Adrenal gland (tissue), 12 donors: ENCODE measurements around the gene PCDHAC2. TPM values are rescaled to one million over a fixed set of nuclear protein-coding genes. Genes with fewer than 3 reads are reported as not detected.

Experiments
- DNase-seq, 7 donors: peaks; one replicate each; pipeline ENCODE4 v3.0.0-alpha.2; 2019 to 2020
- H3K27ac ChIP-seq, 5 donors: fragments of 200-600 bp; sonication (generic) in 4 of 5; 1 replicate in 3 of 5; 2 replicates in 2 of 5; pipeline versions ENCODE4 v1.5.1 to v1.8.0; 2016 to 2020; ENCODE audit warnings: mild to moderate bottlenecking in 1 of 5
- H3K27me3 ChIP-seq: fragments of 200-600 bp; 2 replicates; pipeline ENCODE4 v1.8.0; 2021
- H3K36me3 ChIP-seq, 2 donors: fragments of 200-600 bp; replicated peaks in 1 of 2; 1 replicate in 1 of 2; 2 replicates in 1 of 2; pipeline versions ENCODE4 v1.5.1 to v1.8.0; 2018 to 2022
- H3K4me1 ChIP-seq, 2 donors: fragments of 200-600 bp; replicated peaks in 1 of 2; 1 replicate in 1 of 2; 2 replicates in 1 of 2; pipeline versions ENCODE4 v1.5.1 to v1.8.0; 2018 to 2021
- H3K4me3 ChIP-seq, 4 donors: fragments of 200-600 bp; sonication (generic) in 3 of 4; one replicate each; pipeline ENCODE4 v1.5.1; 2016 to 2018
- H3K9me3 ChIP-seq, 3 donors: fragments of 200-600 bp; sonication (generic) in 1 of 3; replicated peaks in 1 of 3; 1 replicate in 2 of 3; 2 replicates in 1 of 3; pipeline versions ENCODE4 v1.5.1 to v1.8.0; 2016 to 2021
- CTCF ChIP-seq, 6 experiments: fragments of 450-650 bp in 4 of 6; fragments of 200-600 bp in 2 of 6; sonication (generic) in 1 of 6; IDR thresholded peaks; 1 replicate in 5 of 6; 2 replicates in 1 of 6; pipeline versions ENCODE4 v1.5.1 to v1.8.0; 2016 to 2021; ENCODE audit warnings: antibody characterized with exemption in 6 of 6, mild to moderate bottlenecking in 2 of 6, moderate library complexity in 1 of 6
- POLR2A ChIP-seq, 2 donors: fragments of 450-650 bp; IDR thresholded peaks; one replicate each; pipeline ENCODE4 v1.6.1; 2017; ENCODE audit warnings: antibody characterized with exemption in 2 of 2, mild to moderate bottlenecking in 2 of 2, moderate library complexity in 1 of 2
- WGBS, 4 donors: extraction: QIAGEN DNeasy Blood & Tissue Kit in 2 of 4; methylation state at CpG; one replicate each; pipeline versions ENCODE4 v1.1.5 to v1.1.7; 2013 to 2017; 5-methylcytosine and 5-hydroxymethylcytosine counted together
- intact Hi-C, 2 donors: fragments of 100-400 bp; cut with DNase I; formaldehyde crosslinking; loops; one replicate each; pipeline versions ENCODE4 v1.14.1 to v1.15.0; 2022 to 2023
- polyA plus RNA-seq, 3 donors: library from polyadenylated mRNA; stranded (reverse); fragments of 200-250 nt in 2 of 3; fragments of 350-450 nt in 1 of 3; fragmentation: Illumina TruSeq in 1 of 3; extraction: RNeasy Lipid Tissue Mini Kit (QIAGEN cat#74804) in 1 of 3; gene quantifications; one replicate each; pipeline ENCODE4 v1.2.3, GENCODE V29; 2013 to 2014
- total RNA-seq, 9 donors: library from RNA; depleted of rRNA in 4 of 9; stranded (reverse); fragments of >200 nt in 4 of 9; fragments of 120-200 nt in 1 of 9; fragmentation: NEBNext Ultra II Directional in 1 of 9; extraction: Animal tissue kit (Norgen Biotek cat#: 25700) in 1 of 9; gene quantifications; one replicate each; pipeline versions ENCODE4 v1.1.0 to v1.2.4, GENCODE V29; 2013 to 2023
- donor health status: healthy with polysubstance abuse.
- donor health status: Bipolar disorder and iron deficiency.
- donor health status: DM: yes; HTN: yes; CAD: no.
- donor health status: DM: no; HTN: no; CAD: no.
- donor health status: DM: no; HTN: no; CAD: no.
- donor health status: DM: yes; HTN: yes; CAD: no.

The PCDHAC2 gene
- total and polyA plus RNA-seq, 12 donors: 0.07 to 6.5 (median 1.1) TPM

GRCh38 chr5:140988100-140988499 is 21.8 kb downstream of the PCDHAC2 start:
- H3K4me1 ChIP-seq: no peaks in the 10 kb centered on the region
- H3K9me3 ChIP-seq: no peaks in the 10 kb centered on the region
- no peaks in the 10 kb centered on the region for H3K27me3 ChIP-seq
- no peak for DNase-seq
- 40 to 60% (median 51%) methylated on average over 5 of the region's 5 CpGs for WGBS, 4 donors
- no peaks in the 10 kb centered on the region for H3K36me3 ChIP-seq
- intact Hi-C loops: no loop called here
- H3K27ac ChIP-seq: no peak overlapping the region
- no peak for TF ChIP-seq CTCF (IDR thresholded peaks at IDR 0.05)
- TF ChIP-seq POLR2A (IDR thresholded peaks at IDR 0.05): no peak
- no peak overlapping the region for H3K4me3 ChIP-seq

- TF ChIP-seq CTCF (IDR thresholded peaks at IDR 0.05) (no peak), POLR2A (IDR thresholded peaks at IDR 0.05) (no peak)
- intact Hi-C loops: no loop called here
- Histone ChIP-seq H3K9me3 (no peaks in the 10 kb centered on the region), H3K36me3 (no peaks in the 10 kb centered on the region), H3K27me3 (no peaks in the 10 kb centered on the region), H3K4me1 (no peaks in the 10 kb centered on the region), H3K27ac (no peak overlapping the region), H3K4me3 (no peak overlapping the region)
- 67 to 75% (median 69%) methylated on average over 5 of the region's 5 CpGs for WGBS, 4 donors
- DNase-seq: no peak
Observed at GRCh38 chr5:140988608-140989007, 22.3 kb downstream of the PCDHAC2 start.

GRCh38 chr5:140989254-140990020 is 23.2 kb downstream of the PCDHAC2 start:
- no peak for DNase-seq
- no peaks in the 10 kb centered on the region for H3K36me3 ChIP-seq
- intact Hi-C loops: no loop called here
- TF ChIP-seq POLR2A (IDR thresholded peaks at IDR 0.05): no peak
- no peak for TF ChIP-seq CTCF (IDR thresholded peaks at IDR 0.05)
- no peaks in the 10 kb centered on the region for H3K27me3 ChIP-seq
- H3K27ac ChIP-seq: no peak overlapping the region
- H3K4me3 ChIP-seq: no peak overlapping the region
- H3K9me3 ChIP-seq: no peaks in the 10 kb centered on the region
- 48 to 59% (median 55%) methylated on average over 7 of the region's 7 CpGs for WGBS, 4 donors
- H3K4me1 ChIP-seq: no peaks in the 10 kb centered on the region

- intact Hi-C loops: no loop called here
- H3K9me3 ChIP-seq: no peaks in the 10 kb centered on the region
- no peak overlapping the region for H3K4me3 ChIP-seq
- H3K36me3 ChIP-seq: no peaks in the 10 kb centered on the region
- 53 to 63% (median 58%) methylated on average over 2 of the region's 2 CpGs for WGBS, 4 donors
- no peaks in the 10 kb centered on the region for H3K27me3 ChIP-seq
- DNase-seq: no peak
- no peaks in the 10 kb centered on the region for H3K4me1 ChIP-seq
- TF ChIP-seq CTCF (IDR thresholded peaks at IDR 0.05) (no peak), POLR2A (IDR thresholded peaks at IDR 0.05) (no peak)
- no peak overlapping the region for H3K27ac ChIP-seq
Observed at GRCh38 chr5:140992828-140993227, 26.6 kb downstream of the PCDHAC2 start.
